D341Med (cell line): ENCODE results near the gene INO80B.
A peak's percentile ranks its signal among the peaks of the same experiment; 100 is the strongest.

ENCODE experiments used
- DNase-seq: peaks from one replicate; pipeline ENCODE4 v3.0.0; 2012; ENCODE audit warnings: low spot score

Gene INO80B

GRCh38 chr2:74502147-74502719, 47.3 kb downstream of the INO80B start:
- no peak for DNase-seq

GRCh38 chr2:74502720-74503505, 48.0 kb downstream of the INO80B start:
- no peak for DNase-seq

- no peak for DNase-seq
Observed at GRCh38 chr2:74503506-74504475, 48.9 kb downstream of the INO80B start.

GRCh38 chr2:74504591-74504990, 49.7 kb downstream of the INO80B start:
- no peak for DNase-seq

- no peak for DNase-seq
Observed at GRCh38 chr2:74505448-74506246, 50.8 kb downstream of the INO80B start.

GRCh38 chr2:74507145-74507925, 52.4 kb downstream of the INO80B start, which contains the start of gene PCGF1:
TSS of gene PCGF1 (minus strand) at chr2:74507695. CDS start at chr2:74507668, 27 bp downstream.
- peak; percentile 94 for DNase-seq
